ENCODE measurements around the gene C16orf96. TPM values are rescaled to one million over a fixed set of nuclear protein-coding genes. Genes with fewer than 3 reads are reported as not detected.
A peak's percentile ranks its signal among the peaks of the same experiment; 100 is the strongest.

C16orf96 gene
- total RNA-seq, 1 donor from 2014 or later = 0.45 TPM

GRCh38 chr16:4520913-4521312 lies 35.2 kb upstream of the C16orf96 start:
- no peak for DNase-seq (ENCODE audit: low spot score in 2 of 2, unreplicated experiment in 2 of 2)
- peaks cover 4% of the 10 kb centered on the region for H3K36me3 Mint-ChIP-seq
- H3K4me3 Mint-ChIP-seq = no peak overlapping the region
- TF ChIP-seq CTCF (IDR thresholded peaks at IDR 0.05; ENCODE audit: unreplicated experiment) = no peak
- peaks cover 5% of the 10 kb centered on the region for H3K4me1 Mint-ChIP-seq
- H3K27me3 Mint-ChIP-seq (ENCODE audit: low read depth) = no peaks in the 10 kb centered on the region
- H3K9me3 Mint-ChIP-seq = no peaks in the 10 kb centered on the region
- no peak overlapping the region for H3K27ac Mint-ChIP-seq

GRCh38 chr16:4522051-4522581 lies 34.0 kb upstream of the C16orf96 start:
- Mint-ChIP-seq H3K4me3 (no peak overlapping the region), H3K27ac (peak overlapping the region; percentile 78), H3K9me3 (no peaks in the 10 kb centered on the region), H3K36me3 (peaks cover 4% of the 10 kb centered on the region), H3K4me1 (peaks cover 5% of the 10 kb centered on the region), H3K27me3 (ENCODE audit: low read depth) (no peaks in the 10 kb centered on the region)
- peak in 1 of 2 experiments; percentile 44 for DNase-seq (ENCODE audit: low spot score in 2 of 2, unreplicated experiment in 2 of 2)
- TF ChIP-seq CTCF (IDR thresholded peaks at IDR 0.05; ENCODE audit: unreplicated experiment) = no peak

- Mint-ChIP-seq H3K4me3 (no peak overlapping the region), H3K9me3 (no peaks in the 10 kb centered on the region), H3K4me1 (peaks cover 5% of the 10 kb centered on the region), H3K27ac (no peak overlapping the region), H3K27me3 (ENCODE audit: low read depth) (no peaks in the 10 kb centered on the region), H3K36me3 (peaks cover 4% of the 10 kb centered on the region)
- no peak for DNase-seq (ENCODE audit: low spot score in 2 of 2, unreplicated experiment in 2 of 2)
- TF ChIP-seq CTCF (IDR thresholded peaks at IDR 0.05; ENCODE audit: unreplicated experiment) = no peak
Observed at GRCh38 chr16:4523686-4524085, 32.5 kb upstream of the C16orf96 start.

GRCh38 chr16:4524571-4524970 lies 31.6 kb upstream of the C16orf96 start:
- no peak for TF ChIP-seq CTCF (IDR thresholded peaks at IDR 0.05; ENCODE audit: unreplicated experiment)
- Mint-ChIP-seq H3K36me3 (peaks cover 4% of the 10 kb centered on the region), H3K4me1 (peaks cover 12% of the 10 kb centered on the region), H3K27me3 (ENCODE audit: low read depth) (no peaks in the 10 kb centered on the region), H3K9me3 (no peaks in the 10 kb centered on the region), H3K4me3 (no peak overlapping the region), H3K27ac (no peak overlapping the region)
- DNase-seq (ENCODE audit: low spot score in 2 of 2, unreplicated experiment in 2 of 2) = no peak

- H3K9me3 Mint-ChIP-seq = no peaks in the 10 kb centered on the region
- no peak overlapping the region for H3K4me3 Mint-ChIP-seq
- no peak for DNase-seq (ENCODE audit: low spot score in 2 of 2, unreplicated experiment in 2 of 2)
- peaks cover 13% of the 10 kb centered on the region for H3K4me1 Mint-ChIP-seq
- H3K36me3 Mint-ChIP-seq = peaks cover 4% of the 10 kb centered on the region
- H3K27me3 Mint-ChIP-seq (ENCODE audit: low read depth) = no peaks in the 10 kb centered on the region
- no peak overlapping the region for H3K27ac Mint-ChIP-seq
- no peak for TF ChIP-seq CTCF (IDR thresholded peaks at IDR 0.05; ENCODE audit: unreplicated experiment)
Observed at GRCh38 chr16:4525069-4525468, 31.1 kb upstream of the C16orf96 start.
